ENCODE data around the gene ATP10B.
"Not testable (repeated sequence)": the region's sequence is repeated elsewhere in the genome, so short reads cannot be mapped to it uniquely, and the experiment has no call there.

The ATP10B gene

DNA sequence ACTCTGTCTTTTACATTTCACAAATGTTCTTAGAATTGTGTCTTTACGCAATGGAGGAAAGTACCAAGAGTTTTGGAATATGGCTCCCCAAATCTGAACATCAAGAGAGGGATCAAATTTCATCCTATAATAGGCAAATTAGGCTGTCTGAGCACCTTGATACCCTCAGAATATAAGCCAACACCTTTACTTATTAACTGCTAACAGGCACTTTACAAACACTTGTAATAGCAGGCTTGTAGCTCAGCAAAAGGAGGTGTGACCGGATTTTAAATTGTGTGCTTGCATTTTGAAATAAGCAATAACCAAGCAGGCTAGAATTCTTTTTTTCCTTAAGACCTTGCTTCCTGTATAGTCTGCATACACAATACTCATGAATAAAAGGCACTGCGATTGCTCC lies 92.0 kb downstream of the ATP10B start:
- DNase-seq (ENCODE audit: low spot score), result no peak

DNA sequence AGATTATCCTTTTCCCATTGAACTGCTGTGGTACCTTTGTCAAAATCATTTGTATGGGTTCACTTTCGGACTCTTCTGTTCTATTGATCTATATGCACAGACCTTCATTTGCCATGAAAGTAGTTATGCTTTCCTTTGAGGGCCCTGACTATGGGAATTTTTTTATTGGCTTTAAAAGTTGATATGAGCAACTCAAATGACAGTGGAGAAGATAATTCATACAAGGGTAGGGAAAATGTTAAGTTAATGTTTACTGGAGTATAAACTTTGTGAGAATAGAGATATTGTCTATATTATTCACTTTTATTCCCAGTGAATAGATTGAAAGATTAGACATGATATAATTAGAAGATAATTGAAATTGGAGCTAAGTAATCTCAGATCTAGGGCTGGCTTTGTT lies 94.8 kb downstream of the ATP10B start:
- no peak for DNase-seq (ENCODE audit: low spot score)

DNA sequence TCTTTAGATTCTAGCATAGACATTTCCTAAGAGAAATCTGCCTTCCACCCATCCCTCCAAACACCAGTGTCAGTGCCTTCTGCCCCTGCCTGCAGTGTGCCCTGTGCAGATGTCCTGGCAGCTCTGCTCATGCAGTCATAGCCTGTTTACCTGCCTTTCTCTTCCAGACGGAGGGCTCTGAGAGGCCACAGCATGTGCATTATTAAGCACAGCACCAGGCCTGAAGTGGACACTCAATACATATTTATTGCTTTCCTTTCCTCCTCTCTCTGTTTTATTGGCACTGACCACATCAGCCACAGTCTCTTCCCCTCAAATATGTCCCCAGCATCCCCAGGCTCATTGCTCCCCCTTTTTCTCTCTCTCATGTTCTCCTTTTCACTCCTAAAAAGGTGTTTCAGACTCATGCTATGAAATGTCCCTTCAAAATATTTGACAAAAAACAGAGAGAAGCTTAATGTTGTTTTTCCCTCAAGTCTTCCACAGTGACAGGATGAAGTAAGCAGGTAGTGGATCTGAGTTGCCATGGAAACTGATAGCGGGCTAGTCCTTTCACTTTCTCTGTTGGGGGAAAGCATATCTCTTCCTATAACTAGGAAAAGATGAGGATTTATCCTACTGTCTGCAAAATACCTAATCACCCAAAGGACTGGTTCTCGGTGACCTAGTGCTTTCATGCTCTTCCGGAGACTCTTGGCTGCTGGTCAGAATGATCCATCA lies 100.9 kb downstream of the ATP10B start:
- no peak for DNase-seq (ENCODE audit: low spot score)

DNA sequence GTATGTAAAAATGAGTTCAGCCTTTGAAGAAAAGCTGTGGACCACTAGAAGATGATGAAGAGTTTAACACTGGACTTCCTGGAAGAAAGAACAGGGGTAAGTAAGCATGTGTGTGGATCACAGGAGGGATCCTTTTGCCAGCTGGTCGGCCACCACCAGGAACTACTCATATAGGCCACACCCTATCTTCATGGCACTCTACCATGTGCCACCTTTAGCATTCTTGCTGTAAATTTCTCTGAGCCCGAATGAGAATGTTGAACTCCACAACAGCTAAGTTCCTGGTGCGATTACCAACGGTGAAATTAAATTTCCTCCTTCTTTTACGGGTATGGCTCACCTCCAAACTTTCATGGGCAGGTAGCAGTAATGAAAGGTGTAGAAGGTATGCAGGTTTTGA lies 102.3 kb downstream of the ATP10B start:
- DNase-seq (ENCODE audit: low spot score), result no peak

DNA sequence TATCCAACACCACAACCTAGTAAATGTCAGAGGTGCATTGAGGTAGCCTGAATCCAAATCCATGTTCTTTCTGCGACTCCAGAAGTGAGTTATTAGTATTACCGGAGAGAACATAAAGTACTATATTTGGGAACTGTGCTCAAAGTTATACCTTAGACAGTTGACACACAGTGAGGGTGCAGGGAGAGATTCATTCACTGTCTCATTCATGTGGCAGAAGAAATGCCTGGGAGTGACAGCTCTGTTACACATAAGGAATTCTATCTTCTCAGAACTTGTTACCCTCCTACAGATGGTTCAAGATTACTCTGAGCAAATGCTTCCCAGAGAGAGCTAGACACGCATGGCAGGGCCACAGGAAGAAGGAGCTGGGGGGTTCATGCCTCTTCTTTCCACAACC lies 103.0 kb downstream of the ATP10B start:
- no peak for DNase-seq (ENCODE audit: low spot score)

GRCh38 chr5:160747987-160748386 lies 104.0 kb downstream of the ATP10B start:
- no peak for DNase-seq (ENCODE audit: low spot score)

GRCh38 chr5:160747559-160747958 lies 104.5 kb downstream of the ATP10B start:
- DNase-seq (ENCODE audit: low spot score), result no peak

GRCh38 chr5:160744268-160745101 lies 107.5 kb downstream of the ATP10B start:
- no peak for DNase-seq (ENCODE audit: low spot score)

GRCh38 chr5:160743027-160743426 lies 109.0 kb downstream of the ATP10B start:
- DNase-seq (ENCODE audit: low spot score), result no peak

- DNase-seq (ENCODE audit: low spot score), result no peak
Measured at GRCh38 chr5:160742446-160742845, 109.6 kb downstream of the ATP10B start.

- DNase-seq (ENCODE audit: low spot score), result no peak
Measured at GRCh38 chr5:160727296-160727997, 124.6 kb downstream of the ATP10B start.

DNA sequence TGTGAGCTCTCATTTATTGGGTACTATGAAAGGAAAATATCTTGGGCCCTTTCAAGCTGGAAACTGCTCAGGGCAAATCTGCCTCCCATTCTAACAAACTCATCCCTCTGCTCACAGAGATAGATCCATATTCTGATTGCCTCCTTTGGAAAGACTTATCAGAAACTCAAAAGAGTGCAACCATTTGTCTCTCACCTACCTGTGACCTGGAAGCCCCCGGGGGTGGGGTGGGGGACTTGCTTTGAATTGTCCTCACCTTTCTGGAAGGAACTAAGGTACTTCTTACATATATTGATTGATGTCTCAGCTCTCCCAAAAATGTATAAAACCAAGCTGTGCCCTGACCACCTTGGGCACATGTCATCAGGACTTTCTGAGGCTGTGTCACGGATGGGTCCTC lies 125.3 kb downstream of the ATP10B start:
- no peak for DNase-seq (ENCODE audit: low spot score)

- DNase-seq (ENCODE audit: low spot score), result no peak
Measured at GRCh38 chr5:160720822-160721221, 131.2 kb downstream of the ATP10B start.

GRCh38 chr5:160715508-160715907 lies 136.5 kb downstream of the ATP10B start:
- DNase-seq (ENCODE audit: low spot score), result not testable (repeated sequence)

DNA sequence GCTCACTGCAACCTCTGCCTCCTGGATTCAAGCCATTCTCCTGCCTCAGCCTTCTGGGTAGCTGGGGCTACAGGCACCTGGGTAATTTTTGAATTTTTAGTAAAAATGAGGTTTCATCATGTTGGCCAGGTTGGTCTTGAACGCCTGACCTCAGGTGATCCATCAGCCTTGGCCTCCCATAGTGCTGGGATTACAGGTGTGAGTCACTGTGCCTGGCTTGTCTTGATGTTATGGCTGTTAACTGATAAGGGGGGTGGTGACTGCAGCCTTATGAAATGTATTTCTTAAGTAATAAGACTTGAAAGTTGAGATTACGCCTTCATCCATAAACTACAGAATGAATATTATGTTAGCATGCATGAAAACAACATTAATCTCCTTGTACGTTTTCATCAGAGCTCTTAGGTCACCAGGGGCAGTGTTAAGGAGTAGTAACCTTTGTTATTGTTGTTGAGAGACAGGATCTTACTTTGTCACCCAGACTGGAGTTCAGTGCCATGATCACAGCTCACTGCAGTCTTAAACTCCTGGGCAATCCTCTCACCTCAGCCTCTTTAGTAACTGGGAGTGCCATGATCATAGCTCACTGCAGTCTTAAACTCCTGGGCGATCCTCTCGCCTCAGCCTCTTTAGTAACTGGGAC lies 148.3 kb downstream of the ATP10B start:
- no peak for DNase-seq (ENCODE audit: low spot score)

DNA sequence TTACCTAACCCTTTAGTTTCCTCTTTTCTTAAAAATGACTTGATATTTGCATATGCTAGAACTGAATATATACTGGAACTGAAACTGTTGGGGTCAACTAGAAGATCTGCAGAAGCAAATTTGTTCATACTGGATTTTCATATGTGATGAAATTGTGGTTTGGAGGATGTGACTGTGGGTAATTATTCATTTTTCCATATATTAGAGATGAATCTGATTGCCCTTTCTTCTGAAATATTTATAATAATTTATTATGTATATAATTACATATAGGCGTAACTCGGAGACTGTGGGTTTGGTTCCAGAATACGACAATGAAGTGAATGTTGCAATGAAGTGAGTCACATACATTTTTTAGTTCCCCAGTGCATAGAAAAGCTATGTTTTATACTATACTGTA lies 149.1 kb downstream of the ATP10B start:
- no peak for DNase-seq (ENCODE audit: low spot score)

- no peak for DNase-seq (ENCODE audit: low spot score)
Measured at GRCh38 chr5:160702311-160702803, 149.7 kb downstream of the ATP10B start.

- DNase-seq (ENCODE audit: low spot score), result no peak
Measured at GRCh38 chr5:160701403-160701802, 150.6 kb downstream of the ATP10B start.

- DNase-seq (ENCODE audit: low spot score), result no peak
Measured at GRCh38 chr5:160699301-160699700, 152.7 kb downstream of the ATP10B start.

DNA sequence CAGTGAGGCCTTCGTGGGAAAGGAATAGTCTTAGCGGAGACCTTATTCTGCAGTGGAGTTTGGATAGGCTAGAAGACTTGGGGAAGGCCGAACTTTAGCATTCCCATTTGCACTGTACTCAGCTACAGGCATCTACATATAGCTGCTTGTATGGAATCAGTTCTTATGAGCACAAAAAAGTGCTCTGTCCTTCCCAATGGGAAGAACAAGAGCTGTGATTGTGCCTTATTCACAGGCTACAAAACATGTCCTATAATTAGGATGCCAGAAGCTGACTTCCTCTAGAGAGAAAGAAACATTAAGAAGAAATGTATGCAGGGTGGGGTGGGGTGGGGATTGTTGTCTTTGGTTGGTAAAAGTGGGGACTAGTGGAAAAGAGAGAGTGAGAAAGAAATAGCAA lies 154.7 kb downstream of the ATP10B start:
- DNase-seq (ENCODE audit: low spot score), result no peak

DNA sequence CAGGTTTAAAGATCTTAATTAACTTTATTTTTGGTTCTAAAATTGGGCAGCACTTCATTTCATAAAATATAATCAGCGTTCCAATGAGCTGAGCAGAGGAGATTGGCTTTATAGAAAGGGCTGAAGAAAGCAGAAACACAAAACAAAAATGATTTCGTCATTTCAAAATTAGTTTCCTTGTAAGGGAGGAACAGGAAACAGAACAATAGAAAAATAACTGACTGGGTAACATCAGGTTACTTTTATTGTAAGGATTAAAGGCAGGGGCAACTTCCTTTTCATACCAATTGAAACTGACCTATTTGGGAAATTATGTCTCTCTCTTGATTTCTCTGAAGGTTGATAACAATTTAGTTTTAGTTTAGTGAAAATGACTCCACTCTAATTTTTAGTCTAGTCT lies 157.1 kb downstream of the ATP10B start:
- DNase-seq (ENCODE audit: low spot score), result no peak

- DNase-seq (ENCODE audit: low spot score), result no peak
Measured at GRCh38 chr5:160693831-160694465, 158.1 kb downstream of the ATP10B start.

Measured in hematopoietic multipotent progenitor cell treated with erythropoietin and hydrocortisone succinate and interleukin-3 and kit ligand, for 17 days (in vitro differentiated cells).